ENCODE results near the gene CDON.

Gene CDON

DNA sequence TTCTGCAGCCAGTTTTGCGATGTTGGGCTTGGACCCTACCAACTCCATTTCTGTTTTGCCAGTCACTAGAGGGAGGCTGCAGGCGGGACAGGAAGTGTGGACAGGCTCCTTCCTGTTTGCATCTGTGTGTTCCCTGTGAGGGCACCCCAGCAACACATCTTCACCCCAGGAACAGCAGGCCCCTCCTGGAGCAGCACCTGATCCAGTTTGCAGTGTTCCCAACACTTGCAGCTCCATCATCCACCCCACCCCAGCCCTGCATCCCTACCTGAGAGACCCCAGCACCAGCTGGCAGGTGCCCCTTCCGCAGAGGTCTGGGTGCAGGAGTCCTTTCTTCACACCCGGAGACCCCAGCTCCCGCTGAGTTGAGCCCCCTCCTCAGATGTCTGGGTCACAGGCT, 124.2 kb downstream of the CDON start:
- no peak overlapping the region for H3K4me3 ChIP-seq (ENCODE audit: control insufficient read depth, low read depth, low read length)
- DNase-seq (ENCODE audit: low read depth): no peak
- no peak for TF ChIP-seq CTCF (conservative IDR thresholded peaks at IDR 0.05; ENCODE audit: control insufficient read depth, insufficient read depth, low read depth, low read length)

- no peak for TF ChIP-seq CTCF (conservative IDR thresholded peaks at IDR 0.05; ENCODE audit: control insufficient read depth, insufficient read depth, low read depth, low read length)
- no peak overlapping the region for H3K4me3 ChIP-seq (ENCODE audit: control insufficient read depth, low read depth, low read length)
- DNase-seq (ENCODE audit: low read depth): peak; percentile 45
Measured at GRCh38 chr11:125935618-125936199, 127.0 kb downstream of the CDON start.

GRCh38 chr11:125935056-125935455, 127.6 kb downstream of the CDON start:
- no peak for DNase-seq (ENCODE audit: low read depth)
- H3K4me3 ChIP-seq (ENCODE audit: control insufficient read depth, low read depth, low read length): no peak overlapping the region
- TF ChIP-seq CTCF (conservative IDR thresholded peaks at IDR 0.05; ENCODE audit: control insufficient read depth, insufficient read depth, low read depth, low read length): no peak

GRCh38 chr11:125934473-125934872, 128.2 kb downstream of the CDON start:
- H3K4me3 ChIP-seq (ENCODE audit: control insufficient read depth, low read depth, low read length): no peak overlapping the region
- no peak for TF ChIP-seq CTCF (conservative IDR thresholded peaks at IDR 0.05; ENCODE audit: control insufficient read depth, insufficient read depth, low read depth, low read length)
- DNase-seq (ENCODE audit: low read depth): no peak

- no peak for DNase-seq (ENCODE audit: low read depth)
- no peak overlapping the region for H3K4me3 ChIP-seq (ENCODE audit: control insufficient read depth, low read depth, low read length)
- no peak for TF ChIP-seq CTCF (conservative IDR thresholded peaks at IDR 0.05; ENCODE audit: control insufficient read depth, insufficient read depth, low read depth, low read length)
Measured at GRCh38 chr11:125933030-125933813, 129.4 kb downstream of the CDON start.

GRCh38 chr11:125932301-125932700, 130.4 kb downstream of the CDON start:
- TF ChIP-seq CTCF (conservative IDR thresholded peaks at IDR 0.05; ENCODE audit: control insufficient read depth, insufficient read depth, low read depth, low read length): no peak
- H3K4me3 ChIP-seq (ENCODE audit: control insufficient read depth, low read depth, low read length): no peak overlapping the region
- no peak for DNase-seq (ENCODE audit: low read depth)

Measured in fibroblast of mammary gland (primary cell).